Measurements from ENCODE around the gene RIOK2. TPM values are rescaled to one million over a fixed set of nuclear protein-coding genes. Genes with fewer than 3 reads are reported as not detected.
A peak's percentile ranks its signal among the peaks of the same experiment; 100 is the strongest.

RIOK2 gene
- total and polyA plus RNA-seq, 10 of the 15 experiments (the other 5 are each of a cell fraction or from before 2014, with no cell fraction given), result 23.0 to 69.1 (median 33.3) TPM

DNA sequence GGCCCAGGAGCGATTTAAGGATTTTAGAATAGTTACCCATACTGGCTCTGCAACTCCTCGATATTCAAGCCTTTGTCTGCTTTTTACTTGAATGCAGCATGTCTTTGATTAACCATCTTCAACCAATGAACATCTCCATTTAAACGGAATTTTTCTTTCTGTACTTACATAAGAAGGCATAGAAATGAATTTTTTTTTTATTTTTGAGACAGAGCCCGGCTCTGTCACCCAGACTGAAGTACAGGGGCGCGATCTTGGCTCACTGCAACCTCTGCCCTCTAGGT lies 825 bp upstream of the RIOK2 start:
- no peak for ATAC-seq
- no peaks in the 10 kb centered on the region for H4K20me1 ChIP-seq (ENCODE audit: control insufficient read depth, insufficient read depth)
- TSS peak; percentile 95 for BruUV-seq (replicated peaks)
- TF ChIP-seq NR2C1 (IDR thresholded peaks at IDR 0.05), result 0 out of 2 replicates have a peak, but pooled peaks have one; percentile 15
- TF ChIP-seq BHLHE40 (IDR thresholded peaks at IDR 0.05; ENCODE audit: borderline replicate concordance in 1 of 2, low read depth in 2 of 2, low read length in 1 of 2), result no peak
- no peak for TF ChIP-seq FOXM1 (IDR thresholded peaks at IDR 0.05; ENCODE audit: low read depth, low read length)
- TF ChIP-seq PAX5 (IDR thresholded peaks at IDR 0.05; ENCODE audit: borderline replicate concordance, low read depth, low read length), result no peak
- TF ChIP-seq, protein P1, sequence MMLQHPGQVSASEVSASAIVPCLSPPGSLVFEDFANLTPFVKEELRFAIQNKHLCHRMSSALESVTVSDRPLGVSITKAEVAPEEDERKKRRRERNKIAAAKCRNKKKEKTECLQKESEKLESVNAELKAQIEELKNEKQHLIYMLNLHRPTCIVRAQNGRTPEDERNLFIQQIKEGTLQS (IDR thresholded peaks at IDR 0.05; ENCODE audit: borderline replicate concordance, extremely low read depth, low read depth, low read length), result peak; percentile 26; the same call in 1 of the 2 replicates
- peak; percentile 55; the same call in 1 of the 2 replicates for TF ChIP-seq SMARCA5 (IDR thresholded peaks at IDR 0.05)
- 0 out of 4 replicates have a peak, but pooled peaks of 1 of the 2 experiments have one; percentile 13 for TF ChIP-seq IKZF2 (IDR thresholded peaks at IDR 0.05)
- TF ChIP-seq ZNF217 (IDR thresholded peaks at IDR 0.05), result no peak
- TF ChIP-seq, protein P2, sequence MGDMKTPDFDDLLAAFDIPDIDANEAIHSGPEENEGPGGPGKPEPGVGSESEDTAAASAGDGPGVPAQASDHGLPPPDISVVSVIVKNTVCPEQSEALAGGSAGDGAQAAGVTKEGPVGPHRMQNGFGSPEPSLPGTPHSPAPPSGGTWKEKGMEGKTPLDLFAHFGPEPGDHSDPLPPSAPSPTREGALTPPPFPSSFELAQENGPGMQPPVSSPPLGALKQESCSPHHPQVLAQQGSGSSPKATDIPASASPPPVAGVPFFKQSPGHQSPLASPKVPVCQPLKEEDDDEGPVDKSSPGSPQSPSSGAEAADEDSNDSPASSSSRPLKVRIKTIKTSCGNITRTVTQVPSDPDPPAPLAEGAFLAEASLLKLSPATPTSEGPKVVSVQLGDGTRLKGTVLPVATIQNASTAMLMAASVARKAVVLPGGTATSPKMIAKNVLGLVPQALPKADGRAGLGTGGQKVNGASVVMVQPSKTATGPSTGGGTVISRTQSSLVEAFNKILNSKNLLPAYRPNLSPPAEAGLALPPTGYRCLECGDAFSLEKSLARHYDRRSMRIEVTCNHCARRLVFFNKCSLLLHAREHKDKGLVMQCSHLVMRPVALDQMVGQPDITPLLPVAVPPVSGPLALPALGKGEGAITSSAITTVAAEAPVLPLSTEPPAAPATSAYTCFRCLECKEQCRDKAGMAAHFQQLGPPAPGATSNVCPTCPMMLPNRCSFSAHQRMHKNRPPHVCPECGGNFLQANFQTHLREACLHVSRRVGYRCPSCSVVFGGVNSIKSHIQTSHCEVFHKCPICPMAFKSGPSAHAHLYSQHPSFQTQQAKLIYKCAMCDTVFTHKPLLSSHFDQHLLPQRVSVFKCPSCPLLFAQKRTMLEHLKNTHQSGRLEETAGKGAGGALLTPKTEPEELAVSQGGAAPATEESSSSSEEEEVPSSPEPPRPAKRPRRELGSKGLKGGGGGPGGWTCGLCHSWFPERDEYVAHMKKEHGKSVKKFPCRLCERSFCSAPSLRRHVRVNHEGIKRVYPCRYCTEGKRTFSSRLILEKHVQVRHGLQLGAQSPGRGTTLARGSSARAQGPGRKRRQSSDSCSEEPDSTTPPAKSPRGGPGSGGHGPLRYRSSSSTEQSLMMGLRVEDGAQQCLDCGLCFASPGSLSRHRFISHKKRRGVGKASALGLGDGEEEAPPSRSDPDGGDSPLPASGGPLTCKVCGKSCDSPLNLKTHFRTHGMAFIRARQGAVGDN (IDR thresholded peaks at IDR 0.05), result peak; percentile 97
- TF ChIP-seq BCL11A (IDR thresholded peaks at IDR 0.05; ENCODE audit: low read depth, low read length), result no peak
- no peak for TF ChIP-seq POLR2AphosphoS5 (IDR thresholded peaks at IDR 0.05; ENCODE audit: low read length)
- TF ChIP-seq MTA3 (IDR thresholded peaks at IDR 0.05; ENCODE audit: borderline replicate concordance, low read length), result no peak
- no peak for TF ChIP-seq CHD4 (IDR thresholded peaks at IDR 0.05)
- no peak for TF ChIP-seq IKZF1 (conservative IDR thresholded peaks at IDR 0.05)
- TF ChIP-seq, protein P3, sequence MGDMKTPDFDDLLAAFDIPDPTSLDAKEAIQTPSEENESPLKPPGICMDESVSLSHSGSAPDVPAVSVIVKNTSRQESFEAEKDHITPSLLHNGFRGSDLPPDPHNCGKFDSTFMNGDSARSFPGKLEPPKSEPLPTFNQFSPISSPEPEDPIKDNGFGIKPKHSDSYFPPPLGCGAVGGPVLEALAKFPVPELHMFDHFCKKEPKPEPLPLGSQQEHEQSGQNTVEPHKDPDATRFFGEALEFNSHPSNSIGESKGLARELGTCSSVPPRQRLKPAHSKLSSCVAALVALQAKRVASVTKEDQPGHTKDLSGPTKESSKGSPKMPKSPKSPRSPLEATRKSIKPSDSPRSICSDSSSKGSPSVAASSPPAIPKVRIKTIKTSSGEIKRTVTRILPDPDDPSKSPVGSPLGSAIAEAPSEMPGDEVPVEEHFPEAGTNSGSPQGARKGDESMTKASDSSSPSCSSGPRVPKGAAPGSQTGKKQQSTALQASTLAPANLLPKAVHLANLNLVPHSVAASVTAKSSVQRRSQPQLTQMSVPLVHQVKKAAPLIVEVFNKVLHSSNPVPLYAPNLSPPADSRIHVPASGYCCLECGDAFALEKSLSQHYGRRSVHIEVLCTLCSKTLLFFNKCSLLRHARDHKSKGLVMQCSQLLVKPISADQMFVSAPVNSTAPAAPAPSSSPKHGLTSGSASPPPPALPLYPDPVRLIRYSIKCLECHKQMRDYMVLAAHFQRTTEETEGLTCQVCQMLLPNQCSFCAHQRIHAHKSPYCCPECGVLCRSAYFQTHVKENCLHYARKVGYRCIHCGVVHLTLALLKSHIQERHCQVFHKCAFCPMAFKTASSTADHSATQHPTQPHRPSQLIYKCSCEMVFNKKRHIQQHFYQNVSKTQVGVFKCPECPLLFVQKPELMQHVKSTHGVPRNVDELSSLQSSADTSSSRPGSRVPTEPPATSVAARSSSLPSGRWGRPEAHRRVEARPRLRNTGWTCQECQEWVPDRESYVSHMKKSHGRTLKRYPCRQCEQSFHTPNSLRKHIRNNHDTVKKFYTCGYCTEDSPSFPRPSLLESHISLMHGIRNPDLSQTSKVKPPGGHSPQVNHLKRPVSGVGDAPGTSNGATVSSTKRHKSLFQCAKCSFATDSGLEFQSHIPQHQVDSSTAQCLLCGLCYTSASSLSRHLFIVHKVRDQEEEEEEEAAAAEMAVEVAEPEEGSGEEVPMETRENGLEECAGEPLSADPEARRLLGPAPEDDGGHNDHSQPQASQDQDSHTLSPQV (IDR thresholded peaks at IDR 0.05), result peak; percentile 69; the same call in 1 of the 2 replicates
- 0 out of 2 replicates have a peak, but pooled peaks have one; percentile 0 for TF ChIP-seq TCF12 (IDR thresholded peaks at IDR 0.05; ENCODE audit: low read depth, low read length)
- TF ChIP-seq KDM1A (IDR thresholded peaks at IDR 0.05; ENCODE audit: borderline replicate concordance), result no peak

More for the DNA sequence above, 825 bp upstream of the RIOK2 start:
- intact Hi-C loops (cut with micrococcal nuclease; ENCODE audit: unreplicated experiment), result loop anchor here (10.0 kb wide), 1 partner anchor 1741 kb away; the partner anchor contains the start of gene CHD1
- Histone ChIP-seq H2AFZ (ENCODE audit: control insufficient read depth, low read depth, low read length) (peak overlapping the region; percentile 100), H3K9ac (ENCODE audit: control insufficient read depth, insufficient read depth, low read length) (peak overlapping the region; percentile 93; the same call in 1 of the 2 replicates), H3K27me3 (replicated peaks in 1 of 2; ENCODE audit: control insufficient read depth in 2 of 2, insufficient read depth in 2 of 2, low read length in 1 of 2) (no peaks in the 10 kb centered on the region), H3K9me3 (replicated peaks; ENCODE audit: control insufficient read depth, insufficient read depth, low read length) (no peaks in the 10 kb centered on the region; the same call in 1 of the 3 replicates), H3K4me1 (ENCODE audit: control insufficient read depth, insufficient read depth, low read length) (peaks cover 11% of the 10 kb centered on the region), H3K27ac (ENCODE audit: control insufficient read depth, insufficient read depth) (peak overlapping the region; percentile 94), H3K4me3 (peak overlapping the region; percentile 99; the same call in 1 of the 2 replicates), H3K79me2 (ENCODE audit: control insufficient read depth, insufficient read depth, low read length) (peaks cover 28% of the 10 kb centered on the region), H3K36me3 (ENCODE audit: control insufficient read depth in 2 of 2, insufficient read depth in 2 of 2, low read length in 1 of 2) (peaks cover 0 to 4% of the 10 kb centered on the region in 2 experiments; a peak in 1 of 4 replicates), H3K4me2 (ENCODE audit: control insufficient read depth, insufficient read depth) (peak overlapping the region; percentile 71)
- DNase-seq (ENCODE audit: low read depth, low spot score), result no peak
- CTCF ChIA-PET, result interaction anchor here (1.1 to 3.4 kb wide), 4 partner anchors 20 to 1321 kb away, joined by 3 to 16 read pairs (median 5); no protein-coding TSS in a partner anchor
- POLR2A ChIA-PET, result no interaction called here
- FAIRE-seq, result no peak
- RAD21 ChIA-PET (ENCODE audit: unreplicated experiment), result interaction anchor here (0.8 kb wide), 1 partner anchor 41 kb away, joined by 3 read pairs; the partner anchor contains the start of gene LIX1
- in situ Hi-C loops (cut with MboI), result loop anchor here (25.0 kb wide), 1 partner anchor 1853 kb away; no protein-coding TSS in a partner anchor
- 35% methylated on average over 6 of the region's 6 CpGs for WGBS (ENCODE audit: insufficient coverage, insufficient replicate concordance, low lambda C conversion rate, missing lambda C conversion rate)
- SMC1A ChIA-PET (ENCODE audit: uncharacterized antibody, unreplicated experiment), result interaction anchor here (1.3 to 2.3 kb wide), 5 partner anchors 8 to 47 kb away, joined by 3 to 10 read pairs (median 7); no protein-coding TSS in a partner anchor

Data from GM12878 (cell line).